Effector CD4-positive, alpha-beta T cell (primary cell): ENCODE measurements around the gene KLHL29.

ENCODE experiments used
- DNase-seq: peaks from one replicate; pipeline ENCODE4 v3.0.0-alpha.2; 2020

Gene KLHL29

DNA sequence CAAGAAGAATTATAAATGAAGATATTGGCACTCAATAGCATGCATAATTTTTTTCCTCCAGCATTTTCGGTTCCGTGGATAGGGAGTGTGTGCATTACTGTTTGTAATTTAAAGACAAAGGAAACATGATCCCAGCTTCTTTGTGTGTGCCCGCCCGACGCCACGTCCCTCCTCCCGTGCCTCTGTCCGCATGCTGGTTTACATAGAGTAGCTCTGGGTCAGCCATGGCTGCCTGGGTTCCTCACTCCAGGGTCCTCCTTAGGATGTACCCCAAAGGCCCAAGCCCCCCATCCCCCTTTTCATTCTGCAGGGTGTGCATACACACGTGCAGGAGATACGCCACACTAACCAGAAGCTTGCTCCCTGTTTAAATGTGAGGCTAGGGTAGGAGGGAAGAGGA is 214.7 kb downstream of the KLHL29 start:
- no peak for DNase-seq

DNA sequence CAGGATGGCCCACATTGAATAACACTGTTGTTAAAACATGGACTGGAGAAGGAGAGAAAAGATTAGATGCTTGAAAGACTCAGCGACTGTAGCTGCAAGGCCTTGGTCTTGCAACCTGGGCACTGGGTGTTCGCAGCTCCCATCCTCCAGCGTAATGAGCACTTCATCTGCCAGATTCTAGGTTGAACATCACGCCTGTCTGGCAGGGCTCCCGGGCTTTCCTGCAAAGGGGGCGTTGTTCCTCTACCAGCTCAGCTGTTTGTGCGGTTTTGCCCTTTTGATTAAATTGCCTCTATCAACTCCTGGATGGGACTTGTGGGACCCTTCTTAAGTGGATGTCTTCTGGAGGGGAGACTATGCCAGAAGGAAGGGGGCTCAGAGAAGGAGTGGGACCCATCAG is 215.4 kb downstream of the KLHL29 start:
- DNase-seq, result no peak

DNA sequence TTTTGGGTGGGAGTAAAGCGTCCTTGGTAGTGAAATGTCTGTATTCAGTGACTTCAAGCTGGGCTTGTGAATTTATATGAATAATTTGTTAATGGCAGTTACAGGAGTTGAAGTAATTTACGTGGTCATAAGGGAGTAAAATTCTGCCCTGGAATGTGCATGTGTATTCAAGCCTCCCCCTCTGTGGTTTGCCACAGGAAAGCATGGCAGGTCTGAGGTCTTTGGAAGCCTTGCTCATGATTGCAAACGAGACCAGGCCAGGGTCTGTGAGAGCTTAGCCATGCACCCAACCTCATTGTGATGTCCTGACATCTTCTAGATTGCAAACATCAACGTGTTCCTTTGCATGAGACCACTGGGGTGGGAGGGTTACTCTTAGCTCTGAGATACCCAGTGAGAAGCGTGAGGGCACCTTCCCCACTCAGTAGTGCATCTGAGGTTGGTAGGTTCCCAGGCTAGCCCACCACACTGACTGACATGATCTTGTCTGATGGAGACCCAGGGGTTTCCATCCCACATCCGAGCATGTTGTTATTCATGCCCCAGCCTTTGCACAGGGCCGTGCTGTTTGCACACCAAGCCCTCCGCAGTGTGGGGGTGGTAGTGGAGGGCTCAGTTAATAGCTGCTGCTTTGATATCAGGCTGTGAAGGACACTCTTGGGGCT is 216.5 kb downstream of the KLHL29 start:
- DNase-seq, result no peak

GRCh38 chr2:23602116-23602515 is 217.1 kb downstream of the KLHL29 start:
- no peak for DNase-seq

- DNase-seq, result no peak
Observed at GRCh38 chr2:23603156-23603555, 218.2 kb downstream of the KLHL29 start.

DNA sequence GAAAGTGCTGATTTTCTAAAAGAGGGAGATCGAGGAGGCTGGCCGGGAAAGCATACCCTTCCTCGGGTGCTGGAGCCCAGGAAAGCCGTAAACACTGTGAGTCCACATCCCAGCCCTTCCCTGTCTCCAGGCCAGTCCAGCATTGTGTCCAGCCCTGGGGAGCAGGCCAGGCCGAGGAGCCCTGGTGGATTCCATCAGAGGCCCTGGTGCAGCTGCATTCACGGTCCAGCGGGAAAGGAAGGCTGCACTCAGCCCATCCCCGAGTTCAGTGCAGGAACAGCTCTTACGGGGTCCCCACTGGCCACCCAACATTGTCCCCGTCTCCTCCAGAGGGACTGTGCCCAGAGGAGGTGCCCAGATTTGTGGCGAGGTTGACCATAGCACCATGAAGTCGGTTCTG is 218.6 kb downstream of the KLHL29 start:
- DNase-seq, result no peak

DNA sequence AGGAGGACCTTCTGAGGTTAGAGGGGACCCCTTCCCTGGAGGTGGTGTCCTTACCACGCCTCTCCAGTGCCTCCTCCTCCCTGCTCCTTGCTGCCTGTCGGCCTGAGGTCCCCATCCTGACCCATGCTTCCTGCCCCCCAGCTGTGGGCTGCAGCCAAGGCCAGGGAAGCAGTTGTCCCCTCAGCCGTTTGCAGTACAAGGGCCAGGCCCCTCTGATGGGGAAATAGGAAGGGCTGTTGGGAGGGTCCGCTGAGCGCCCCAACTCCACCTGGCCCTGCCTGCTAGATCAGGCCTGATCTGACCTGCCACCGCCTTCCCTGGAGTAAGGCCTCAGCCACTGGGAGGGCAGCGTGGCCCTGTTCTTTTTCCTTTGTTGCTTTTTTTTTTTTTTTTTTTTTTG is 219.8 kb downstream of the KLHL29 start:
- no peak for DNase-seq

- no peak for DNase-seq
Observed at GRCh38 chr2:23605236-23605635, 220.3 kb downstream of the KLHL29 start.

DNA sequence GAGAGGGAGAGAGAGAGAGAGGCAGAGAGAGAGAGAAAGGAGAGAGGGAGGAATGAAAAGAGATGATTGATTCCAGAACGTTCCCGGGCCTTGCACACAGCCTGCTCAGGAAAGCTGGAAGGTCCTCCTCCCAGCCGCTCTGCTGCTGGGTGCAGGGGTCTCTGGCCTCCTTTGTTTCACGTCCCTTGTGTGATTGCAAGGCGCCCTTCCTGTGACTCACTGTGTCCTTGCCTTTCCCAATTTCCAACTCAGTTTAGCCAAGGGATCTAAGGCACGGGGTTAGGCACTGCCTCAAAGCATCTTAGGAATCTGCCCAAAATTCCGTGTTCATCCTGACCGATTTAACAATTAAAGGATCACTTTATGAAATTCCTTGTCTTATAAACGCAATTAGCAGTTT is 221.2 kb downstream of the KLHL29 start:
- no peak for DNase-seq

DNA sequence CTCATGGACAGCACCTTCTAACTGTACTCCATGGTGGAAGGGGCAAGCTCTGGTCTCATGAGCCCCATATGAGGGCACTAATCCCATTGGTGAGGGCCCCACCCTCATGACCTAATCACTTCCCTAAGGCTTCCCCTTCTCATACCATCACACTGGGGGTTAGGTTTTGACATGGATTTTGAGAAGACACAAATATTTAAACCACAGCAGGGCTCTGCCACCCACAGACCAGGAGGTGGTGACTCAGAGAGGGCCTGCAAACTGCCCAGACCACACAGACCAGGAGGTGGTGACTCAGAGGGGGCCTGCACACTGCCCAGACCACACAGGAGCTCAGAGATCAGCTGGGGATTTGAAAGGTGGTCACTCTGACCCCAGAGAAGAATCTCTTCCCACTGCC is 222.0 kb downstream of the KLHL29 start:
- DNase-seq, result no peak

- no peak for DNase-seq
Observed at GRCh38 chr2:23607925-23608324, 222.9 kb downstream of the KLHL29 start.

DNA sequence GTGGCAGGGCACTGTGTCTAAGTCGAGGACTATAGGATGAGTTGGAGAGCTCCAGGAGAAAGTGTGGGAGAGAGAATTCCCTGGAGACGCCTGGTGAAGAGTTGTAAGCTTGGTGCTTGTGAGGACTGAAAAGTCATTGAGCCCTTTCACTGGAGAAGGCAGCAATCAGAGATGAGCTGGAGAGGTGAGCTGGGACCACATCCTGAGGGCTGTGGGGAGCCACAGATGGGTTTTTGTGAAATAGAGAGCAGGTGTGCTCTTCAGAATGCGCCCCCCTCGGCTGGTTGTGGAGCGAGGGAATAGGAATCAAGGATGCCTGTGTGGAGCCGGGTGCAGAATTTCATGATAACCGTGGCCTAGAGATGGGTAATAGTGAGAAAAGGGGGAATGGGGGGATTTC is 224.3 kb downstream of the KLHL29 start:
- no peak for DNase-seq

DNA sequence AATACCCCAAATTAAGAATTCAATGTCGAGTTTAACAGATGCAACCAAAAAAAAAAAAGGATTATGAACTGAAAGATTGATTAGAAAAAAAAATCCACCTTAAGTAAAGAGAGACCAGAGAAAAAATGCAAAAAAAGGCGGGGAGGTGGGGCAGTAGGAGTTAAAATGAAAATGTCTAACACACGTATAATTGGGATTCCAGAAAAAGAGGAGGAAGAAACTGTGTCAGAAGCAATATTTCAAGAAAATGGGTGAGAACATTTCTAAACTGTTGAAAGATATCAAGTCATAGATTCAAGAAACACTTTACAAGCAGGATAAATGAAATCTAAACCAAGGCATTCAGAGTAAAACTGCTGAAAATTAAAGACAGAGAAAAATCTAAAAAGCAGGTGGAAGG is 226.9 kb downstream of the KLHL29 start:
- no peak for DNase-seq

- no peak for DNase-seq
Observed at GRCh38 chr2:23614701-23615100, 229.7 kb downstream of the KLHL29 start.

DNA sequence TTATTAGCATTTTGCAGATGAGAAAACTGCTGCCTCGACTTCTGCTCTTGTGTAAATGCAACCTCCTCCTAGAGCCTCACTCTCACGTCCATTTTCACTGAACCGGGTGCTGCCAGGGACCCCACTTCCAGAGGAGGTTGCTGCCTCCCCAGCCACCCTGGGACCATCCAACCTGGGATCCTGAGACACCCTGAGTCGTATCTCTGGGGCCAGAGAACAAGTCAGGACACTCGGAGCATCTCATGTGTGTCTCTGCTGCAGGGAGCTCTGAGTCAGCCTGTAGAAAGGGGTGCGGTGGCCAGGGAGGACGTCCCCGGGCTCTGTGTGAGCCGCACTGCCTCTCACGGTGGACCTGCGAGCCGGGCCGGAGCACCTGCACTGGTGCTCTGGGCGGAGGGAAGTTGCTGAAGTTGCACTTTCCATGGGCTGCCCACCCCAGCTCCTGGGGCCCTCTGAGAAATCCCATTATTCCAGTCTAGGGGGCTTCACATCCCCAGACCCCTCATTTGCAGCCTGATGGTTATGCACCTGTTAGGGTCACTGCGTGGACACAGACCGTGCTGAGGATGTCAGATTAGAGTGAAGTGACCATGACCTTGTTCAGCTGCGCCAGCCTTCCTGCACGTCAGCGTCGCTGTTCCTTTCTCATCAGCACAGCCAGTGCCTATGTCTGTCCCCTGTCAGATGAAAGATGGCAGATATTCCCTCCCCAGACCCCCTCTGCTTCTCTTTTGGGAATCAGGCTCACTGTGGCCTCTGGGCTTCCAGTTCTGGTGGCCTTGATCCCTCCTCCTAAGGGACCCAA is 230.4 kb downstream of the KLHL29 start:
- no peak for DNase-seq

- no peak for DNase-seq
Observed at GRCh38 chr2:23616630-23617029, 231.7 kb downstream of the KLHL29 start.

DNA sequence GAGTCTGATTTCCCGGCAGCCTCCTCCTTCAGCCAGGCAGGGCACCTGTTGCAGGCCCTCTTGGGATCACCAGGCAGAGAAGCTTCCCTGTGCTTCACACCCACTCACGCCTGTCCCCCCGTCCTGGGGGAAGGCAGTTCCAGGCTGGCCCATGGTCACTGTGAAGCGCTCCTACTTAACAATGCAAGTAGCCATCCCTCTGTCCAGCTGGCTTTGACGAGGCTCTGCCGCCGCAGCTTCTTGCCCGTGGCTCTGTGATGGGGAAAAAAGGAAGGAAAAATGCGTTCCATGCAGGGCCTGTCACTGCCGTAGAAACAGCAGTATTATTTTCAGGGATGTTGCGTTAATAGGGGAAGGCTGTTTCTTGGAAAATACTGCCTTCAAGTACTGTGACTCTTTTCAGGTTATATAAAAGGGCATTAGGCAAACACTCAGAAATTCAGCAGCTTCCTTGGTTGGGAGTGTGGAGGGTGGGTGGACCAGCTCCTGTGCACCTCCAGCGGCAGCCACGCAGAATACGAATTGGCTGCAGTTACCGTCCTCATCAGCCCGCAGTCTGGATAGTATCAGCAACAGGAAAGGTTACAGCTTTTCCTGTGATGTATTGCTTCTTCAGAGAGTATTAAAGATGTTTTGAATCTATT is 232.3 kb downstream of the KLHL29 start:
- DNase-seq, result no peak

GRCh38 chr2:23617811-23618215 is 232.8 kb downstream of the KLHL29 start:
- no peak for DNase-seq

DNA sequence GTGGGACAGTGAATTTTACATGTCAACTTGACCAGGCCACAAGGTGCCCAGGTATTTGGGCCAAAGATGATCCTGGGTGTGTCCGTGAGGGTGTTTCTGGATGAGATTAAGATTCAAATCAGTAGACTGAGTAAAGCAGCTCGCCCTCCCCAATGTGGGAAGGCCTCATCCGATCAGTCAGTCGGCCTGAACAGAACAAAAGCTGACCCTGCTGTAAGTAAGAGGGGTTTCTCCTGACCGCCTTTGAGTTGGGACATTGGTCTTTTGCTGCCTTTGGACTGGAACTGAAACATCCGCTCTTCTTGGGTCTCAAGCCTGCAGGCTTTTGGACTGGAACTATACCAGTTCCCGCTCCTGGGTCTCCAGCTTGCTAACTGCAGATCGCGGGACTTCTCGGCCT is 233.3 kb downstream of the KLHL29 start:
- DNase-seq, result no peak

GRCh38 chr2:23618794-23619530 is 234.0 kb downstream of the KLHL29 start:
- no peak for DNase-seq

GRCh38 chr2:23619941-23620340 is 235.0 kb downstream of the KLHL29 start:
- no peak for DNase-seq

- DNase-seq, result no peak
Observed at GRCh38 chr2:23620841-23621341, 235.9 kb downstream of the KLHL29 start.

GRCh38 chr2:23621616-23622015 is 236.6 kb downstream of the KLHL29 start:
- no peak for DNase-seq
